HEK293 (cell line): ENCODE data around the gene IRF1.

Source experiments
- CTCF ChIA-PET: fragments of 350-600 bp; formaldehyde crosslinking; extraction: SDS; loops from one replicate; lab custom pipeline; 2021; ENCODE audit warnings: antibody characterized with exemption; lab: Yijun Ruan, JAX
- POLR2A ChIA-PET: fragments of 300-600 bp; formaldehyde crosslinking; extraction: SDS; loops from one replicate; lab custom pipeline; 2020; ENCODE audit warnings: antibody characterized with exemption, inconsistent platforms; lab: Yijun Ruan, JAX
- H3K27ac ChIP-seq: fragments of 200-500 bp; sonication (Bioruptor generic); 2 replicates; pipeline ENCODE4 v1.5.1; 2014; ENCODE audit warnings: low read depth, low read length, control low read depth, inconsistent platforms; ENCODE audit errors: extremely low read depth
- H3K36me3 ChIP-seq, 2 experiments: fragments of 200-500 bp in 1 of 2; sonication (Bioruptor generic) in 1 of 2; 1 replicate in 1 of 2; 2 replicates in 1 of 2; pipeline ENCODE4 v1.5.1; 2014 to 2017; ENCODE audit warnings: inconsistent platforms in 2 of 2, low read length in 2 of 2; ENCODE audit not compliant: control insufficient read depth in 2 of 2, insufficient read depth in 1 of 2
- H3K4me1 ChIP-seq: fragments of 200-500 bp; sonication (Bioruptor generic); 2 replicates; pipeline ENCODE4 v1.5.1; 2014; ENCODE audit warnings: mild to moderate bottlenecking, low read length, inconsistent platforms; ENCODE audit not compliant: control insufficient read depth, insufficient read depth
- H3K4me3 ChIP-seq: 2 replicates; pipeline ENCODE4 v1.5.1; 2011; ENCODE audit warnings: low read depth, mild to moderate bottlenecking, control low read depth, low read length, moderate library complexity
- H3K9me3 ChIP-seq: fragments of 200-500 bp; sonication (Bioruptor generic); 2 replicates; pipeline ENCODE4 v1.5.1; 2014; ENCODE audit warnings: low read depth, low read length, inconsistent platforms; ENCODE audit not compliant: control insufficient read depth, insufficient read depth
- FEZF1 ChIP-seq: fragments of 450-650 bp; formaldehyde crosslinking; IDR thresholded peaks from 2 replicates; pipeline ENCODE4 v1.5.1; 2016; ENCODE audit warnings: missing biosample characterization, missing genetic modification characterization
- GLI2 ChIP-seq: fragments of 450-650 bp; formaldehyde crosslinking; IDR thresholded peaks from 2 replicates; pipeline ENCODE4; 2017; ENCODE audit warnings: missing biosample characterization, missing genetic modification characterization, low read depth, borderline replicate concordance
- INSM2 ChIP-seq: fragments of 450-650 bp; formaldehyde crosslinking; IDR thresholded peaks from 2 replicates; pipeline ENCODE4 v1.5.1; 2016; ENCODE audit warnings: missing biosample characterization, missing genetic modification characterization
- PATZ1 ChIP-seq: fragments of 450-650 bp; formaldehyde crosslinking; IDR thresholded peaks from 2 replicates; pipeline ENCODE4 v1.5.1; 2016; ENCODE audit warnings: missing biosample characterization, missing genetic modification characterization
- WT1 ChIP-seq: fragments of 450-650 bp; formaldehyde crosslinking; IDR thresholded peaks from 2 replicates; pipeline ENCODE4 v1.5.1; 2016; ENCODE audit warnings: missing biosample characterization, missing genetic modification characterization
- YY2 ChIP-seq: fragments of 450-650 bp; formaldehyde crosslinking; IDR thresholded peaks from 2 replicates; pipeline ENCODE4 v1.5.1; 2016; ENCODE audit warnings: missing biosample characterization, missing genetic modification characterization
- ZBTB21 ChIP-seq: fragments of 450-650 bp; formaldehyde crosslinking; IDR thresholded peaks from 2 replicates; pipeline ENCODE4 v1.5.1; 2017; ENCODE audit warnings: missing biosample characterization, missing genetic modification characterization
- ZBTB44 ChIP-seq: fragments of 450-650 bp; IDR thresholded peaks from 2 replicates; pipeline ENCODE4 v1.5.1; 2018; ENCODE audit warnings: missing biosample characterization, mild to moderate bottlenecking, missing genetic modification characterization
- ZNF10 ChIP-seq: fragments of 450-650 bp; formaldehyde crosslinking; IDR thresholded peaks from 2 replicates; pipeline ENCODE4 v1.5.1; 2017; ENCODE audit warnings: missing biosample characterization, missing genetic modification characterization
- ZNF132 ChIP-seq: fragments of 450-650 bp; formaldehyde crosslinking; IDR thresholded peaks from 2 replicates; pipeline ENCODE4 v1.5.1; 2017; ENCODE audit warnings: missing biosample characterization, missing genetic modification characterization, borderline replicate concordance
- ZNF175 ChIP-seq: fragments of 450-650 bp; formaldehyde crosslinking; IDR thresholded peaks from 2 replicates; pipeline ENCODE4 v1.5.1; 2016; ENCODE audit warnings: missing biosample characterization, missing genetic modification characterization
- ZNF223 ChIP-seq: fragments of 450-650 bp; formaldehyde crosslinking; IDR thresholded peaks from 2 replicates; pipeline ENCODE4 v1.5.1; 2016; ENCODE audit warnings: missing biosample characterization, missing genetic modification characterization
- ZNF266 ChIP-seq: fragments of 450-650 bp; formaldehyde crosslinking; IDR thresholded peaks from 2 replicates; pipeline ENCODE4 v1.5.1; 2016; ENCODE audit warnings: missing biosample characterization, missing genetic modification characterization, low read depth
- ZNF292 ChIP-seq: fragments of 450-650 bp; formaldehyde crosslinking; IDR thresholded peaks from 2 replicates; pipeline ENCODE4 v1.5.1; 2016; ENCODE audit warnings: low read depth, missing biosample characterization, missing genetic modification characterization, borderline replicate concordance
- ZNF302 ChIP-seq: fragments of 450-650 bp; formaldehyde crosslinking; IDR thresholded peaks from 2 replicates; pipeline ENCODE4 v1.5.1; 2016; ENCODE audit warnings: missing biosample characterization, missing genetic modification characterization, low read depth
- ZNF423 ChIP-seq: fragments of 450-650 bp; formaldehyde crosslinking; IDR thresholded peaks from 2 replicates; pipeline ENCODE4 v1.5.1; 2016; ENCODE audit warnings: missing biosample characterization, missing genetic modification characterization
- ZNF529 ChIP-seq: fragments of 450-650 bp; formaldehyde crosslinking; IDR thresholded peaks from 2 replicates; pipeline ENCODE4 v1.5.1; 2017; ENCODE audit warnings: missing genetic modification characterization, missing biosample characterization; ENCODE audit not compliant: insufficient replicate concordance
- ZNF530 ChIP-seq: fragments of 450-650 bp; formaldehyde crosslinking; IDR thresholded peaks from 2 replicates; pipeline ENCODE4 v1.5.1; 2016; ENCODE audit warnings: low read depth, missing biosample characterization, missing genetic modification characterization
- ZNF600 ChIP-seq: fragments of 450-650 bp; formaldehyde crosslinking; IDR thresholded peaks from 2 replicates; pipeline ENCODE4 v1.5.1; 2016; ENCODE audit warnings: missing biosample characterization, missing genetic modification characterization
- ZNF639 ChIP-seq: fragments of 450-650 bp; formaldehyde crosslinking; IDR thresholded peaks from 2 replicates; pipeline ENCODE4 v1.5.1; 2016; ENCODE audit warnings: missing biosample characterization, missing genetic modification characterization
- ZNF658 ChIP-seq: fragments of 450-650 bp; formaldehyde crosslinking; IDR thresholded peaks from 2 replicates; pipeline ENCODE4; 2016; ENCODE audit warnings: missing biosample characterization, missing genetic modification characterization
- ZNF776 ChIP-seq: fragments of 450-650 bp; formaldehyde crosslinking; IDR thresholded peaks from 2 replicates; pipeline ENCODE4 v1.5.0; 2017; ENCODE audit warnings: missing biosample characterization, missing genetic modification characterization, borderline replicate concordance
- ZNF837 ChIP-seq: fragments of 450-650 bp; formaldehyde crosslinking; IDR thresholded peaks from 2 replicates; pipeline ENCODE4 v1.5.1; 2016; ENCODE audit warnings: missing biosample characterization, missing genetic modification characterization

IRF1 gene

GRCh38 chr5:132473668-132474067, 16.9 kb downstream of the IRF1 start (continued):
- TF ChIP-seq ZNF658 (no peak), GLI2 (tag by site-specific recombination) (no peak), WT1 (no peak), ZNF292 (no peak)

- no peaks in the 10 kb centered on the region for H3K36me3 ChIP-seq
- 0 out of 2 replicates have a peak, but pooled peaks cover 3% of the 10 kb centered on the region for H3K4me1 ChIP-seq
- ChIA-PET CTCF (interaction anchor here (0.6 to 1.4 kb wide), 2 partner anchors 13 to 33 kb away, joined by 3 to 4 read pairs; no protein-coding TSS in a partner anchor), POLR2A (interaction anchor here (0.7 kb wide), 1 partner anchor 11 kb away, joined by 7 read pairs; no protein-coding TSS in a partner anchor)
- TF ChIP-seq ZNF302 (tag by site-specific recombination) (no peak), PATZ1 (no peak), ZNF776 (tag by site-specific recombination) (no peak), ZNF223 (tag by site-specific recombination) (no peak), ZNF600 (tag by site-specific recombination) (no peak), ZNF266 (tag by site-specific recombination) (no peak)
- H3K4me3 ChIP-seq = no peak overlapping the region
- no peak overlapping the region for H3K27ac ChIP-seq
- H3K9me3 ChIP-seq = no peaks in the 10 kb centered on the region
Measured at GRCh38 chr5:132473019-132473531, 17.5 kb downstream of the IRF1 start.

- POLR2A ChIA-PET = no interaction called here
- H3K27ac ChIP-seq = no peak overlapping the region
- CTCF ChIA-PET = interaction anchor here (1.0 kb wide), 1 partner anchor 18 kb away, joined by 3 read pairs; the partner anchor contains the start of gene IRF1
Measured at GRCh38 chr5:132472431-132472830, 18.1 kb downstream of the IRF1 start.

GRCh38 chr5:132471944-132472343, 18.6 kb downstream of the IRF1 start:
- H3K9me3 ChIP-seq = no peaks in the 10 kb centered on the region
- CTCF ChIA-PET = interaction anchor here (1.0 to 1.2 kb wide), 3 partner anchors 19 to 282 kb away, joined by 3 read pairs; partner anchors contain the start of gene IRF1
- POLR2A ChIA-PET = interaction anchor here (1.2 kb wide), 1 partner anchor 18 kb away, joined by 8 read pairs; the partner anchor contains the start of gene IRF1
- no peaks in the 10 kb centered on the region for H3K36me3 ChIP-seq
- H3K27ac ChIP-seq = no peak overlapping the region
- 0 out of 2 replicates have a peak, but pooled peaks cover 3% of the 10 kb centered on the region for H3K4me1 ChIP-seq
- H3K4me3 ChIP-seq = no peak overlapping the region
- TF ChIP-seq ZNF10 (tag by site-specific recombination) (no peak), FEZF1 (tag by site-specific recombination) (no peak), ZBTB21 (tag by site-specific recombination) (no peak), ZNF837 (tag by site-specific recombination) (no peak), YY2 (tag by site-specific recombination) (no peak), ZNF639 (tag by site-specific recombination) (no peak), ZNF223 (tag by site-specific recombination) (no peak), ZNF132 (tag by site-specific recombination) (no peak), ZBTB44 (tag by site-specific recombination) (no peak)

More at GRCh38 chr5:132472431-132472830, 18.1 kb downstream of the IRF1 start:
- H3K4me3 ChIP-seq = no peak overlapping the region
- 0 out of 2 replicates have a peak, but pooled peaks cover 3% of the 10 kb centered on the region for H3K4me1 ChIP-seq
- H3K9me3 ChIP-seq = no peaks in the 10 kb centered on the region
- TF ChIP-seq ZNF529 (tag by site-specific recombination) (no peak), INSM2 (tag by site-specific recombination) (no peak), ZNF530 (tag by site-specific recombination) (no peak), ZNF423 (no peak), ZNF175 (tag by site-specific recombination) (no peak)
- no peaks in the 10 kb centered on the region for H3K36me3 ChIP-seq
